Thyroid gland (tissue), 4 donors: ENCODE data around the gene TACR1.

Experiments
- POLR2A ChIP-seq, 2 donors: fragments of 450-650 bp; IDR thresholded peaks; one replicate each; pipeline ENCODE4 v1.6.1; 2017; ENCODE audit warnings: antibody characterized with exemption in 2 of 2, mild to moderate bottlenecking in 2 of 2, moderate library complexity in 1 of 2
- TF ChIP-seq, protein P1 (sequence below), 6 experiments: fragments of 200-600 bp in 3 of 6; fragments of 450-650 bp in 3 of 6; sonication (generic) in 3 of 6; IDR thresholded peaks; one replicate each; pipeline ENCODE4 v1.5.1; 2016 to 2019; ENCODE audit warnings: antibody characterized with exemption in 6 of 6, mild to moderate bottlenecking in 2 of 6, inconsistent platforms in 1 of 6, moderate library complexity in 1 of 6

DNA sequence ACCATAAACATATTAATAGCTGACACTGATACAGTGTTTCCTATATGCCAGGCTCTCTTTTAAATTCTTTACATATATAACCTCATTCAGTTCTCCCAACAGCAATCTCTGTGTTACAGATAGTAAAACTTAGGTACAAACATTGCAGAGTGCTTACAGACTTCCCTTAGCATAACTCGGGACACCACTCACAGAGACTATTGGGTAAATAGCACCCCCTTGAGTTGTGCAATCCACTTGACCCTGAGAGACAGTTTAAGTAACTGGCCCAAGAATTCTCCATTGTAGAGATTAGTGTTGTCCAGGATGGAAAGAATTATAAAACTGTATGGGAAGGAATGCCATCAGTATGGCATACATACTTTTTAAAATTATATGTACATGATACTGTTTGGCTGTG lies 130.8 kb downstream of the TACR1 start:
- TF ChIP-seq POLR2A (IDR thresholded peaks at IDR 0.05), result no peak
- TF ChIP-seq, protein P1, sequence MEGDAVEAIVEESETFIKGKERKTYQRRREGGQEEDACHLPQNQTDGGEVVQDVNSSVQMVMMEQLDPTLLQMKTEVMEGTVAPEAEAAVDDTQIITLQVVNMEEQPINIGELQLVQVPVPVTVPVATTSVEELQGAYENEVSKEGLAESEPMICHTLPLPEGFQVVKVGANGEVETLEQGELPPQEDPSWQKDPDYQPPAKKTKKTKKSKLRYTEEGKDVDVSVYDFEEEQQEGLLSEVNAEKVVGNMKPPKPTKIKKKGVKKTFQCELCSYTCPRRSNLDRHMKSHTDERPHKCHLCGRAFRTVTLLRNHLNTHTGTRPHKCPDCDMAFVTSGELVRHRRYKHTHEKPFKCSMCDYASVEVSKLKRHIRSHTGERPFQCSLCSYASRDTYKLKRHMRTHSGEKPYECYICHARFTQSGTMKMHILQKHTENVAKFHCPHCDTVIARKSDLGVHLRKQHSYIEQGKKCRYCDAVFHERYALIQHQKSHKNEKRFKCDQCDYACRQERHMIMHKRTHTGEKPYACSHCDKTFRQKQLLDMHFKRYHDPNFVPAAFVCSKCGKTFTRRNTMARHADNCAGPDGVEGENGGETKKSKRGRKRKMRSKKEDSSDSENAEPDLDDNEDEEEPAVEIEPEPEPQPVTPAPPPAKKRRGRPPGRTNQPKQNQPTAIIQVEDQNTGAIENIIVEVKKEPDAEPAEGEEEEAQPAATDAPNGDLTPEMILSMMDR (IDR thresholded peaks at IDR 0.05), result no peak
